ENCODE results near the gene ATP1A2.

DNA sequence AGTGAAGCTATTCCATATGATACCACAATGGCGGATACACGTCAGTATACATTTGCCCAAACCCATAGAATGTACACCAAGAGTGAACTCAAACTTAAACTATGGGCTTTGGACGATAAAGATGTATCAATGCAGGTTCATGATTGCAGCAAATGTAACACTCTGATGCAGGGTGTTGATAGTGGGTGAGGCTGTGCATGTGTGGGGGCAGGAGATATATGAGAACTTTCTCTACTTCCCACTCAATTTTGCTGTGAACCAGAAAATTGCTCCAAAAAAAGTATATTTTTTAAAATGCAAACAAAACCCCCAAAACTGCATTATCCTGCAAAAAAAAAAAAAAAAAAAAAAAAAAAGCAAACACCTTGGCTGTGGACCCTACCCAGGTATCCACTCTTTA is 3.4 kb downstream of the ATP1A2 start:
- TF ChIP-seq, protein P1, sequence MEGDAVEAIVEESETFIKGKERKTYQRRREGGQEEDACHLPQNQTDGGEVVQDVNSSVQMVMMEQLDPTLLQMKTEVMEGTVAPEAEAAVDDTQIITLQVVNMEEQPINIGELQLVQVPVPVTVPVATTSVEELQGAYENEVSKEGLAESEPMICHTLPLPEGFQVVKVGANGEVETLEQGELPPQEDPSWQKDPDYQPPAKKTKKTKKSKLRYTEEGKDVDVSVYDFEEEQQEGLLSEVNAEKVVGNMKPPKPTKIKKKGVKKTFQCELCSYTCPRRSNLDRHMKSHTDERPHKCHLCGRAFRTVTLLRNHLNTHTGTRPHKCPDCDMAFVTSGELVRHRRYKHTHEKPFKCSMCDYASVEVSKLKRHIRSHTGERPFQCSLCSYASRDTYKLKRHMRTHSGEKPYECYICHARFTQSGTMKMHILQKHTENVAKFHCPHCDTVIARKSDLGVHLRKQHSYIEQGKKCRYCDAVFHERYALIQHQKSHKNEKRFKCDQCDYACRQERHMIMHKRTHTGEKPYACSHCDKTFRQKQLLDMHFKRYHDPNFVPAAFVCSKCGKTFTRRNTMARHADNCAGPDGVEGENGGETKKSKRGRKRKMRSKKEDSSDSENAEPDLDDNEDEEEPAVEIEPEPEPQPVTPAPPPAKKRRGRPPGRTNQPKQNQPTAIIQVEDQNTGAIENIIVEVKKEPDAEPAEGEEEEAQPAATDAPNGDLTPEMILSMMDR (IDR thresholded peaks at IDR 0.05; ENCODE audit: low read depth, low read length, poor library complexity, severe bottlenecking), result no peak
- TF ChIP-seq EZH2phosphoT487 (IDR thresholded peaks at IDR 0.05; ENCODE audit: borderline replicate concordance, low read length), result no peak
